Astrocyte of the spinal cord (primary cell): ENCODE data around the gene LRR1.
"Not testable (repeated sequence)": the region's sequence is repeated elsewhere in the genome, so short reads cannot be mapped to it uniquely, and the experiment has no call there.

ENCODE experiments used
- DNase-seq: peaks from one replicate; pipeline ENCODE4 v3.0.0; 2011; ENCODE audit warnings: low read depth, low spot score
- H3K4me3 ChIP-seq: 2 replicates; pipeline ENCODE4 v1.5.1; 2011; ENCODE audit warnings: low read depth, mild to moderate bottlenecking, low read length, moderate library complexity
- in situ Hi-C: cut with HindIII; loops from 2 replicates; pipeline ENCODE4 v1.10.0; 2017; ENCODE audit warnings: low sequenced_read_pairs
- TF ChIP-seq, protein P1 (sequence below): IDR thresholded peaks from 2 replicates; pipeline ENCODE4 v1.5.1; 2012; ENCODE audit warnings: low read depth, mild to moderate bottlenecking, low read length, inconsistent platforms

Gene LRR1

DNA sequence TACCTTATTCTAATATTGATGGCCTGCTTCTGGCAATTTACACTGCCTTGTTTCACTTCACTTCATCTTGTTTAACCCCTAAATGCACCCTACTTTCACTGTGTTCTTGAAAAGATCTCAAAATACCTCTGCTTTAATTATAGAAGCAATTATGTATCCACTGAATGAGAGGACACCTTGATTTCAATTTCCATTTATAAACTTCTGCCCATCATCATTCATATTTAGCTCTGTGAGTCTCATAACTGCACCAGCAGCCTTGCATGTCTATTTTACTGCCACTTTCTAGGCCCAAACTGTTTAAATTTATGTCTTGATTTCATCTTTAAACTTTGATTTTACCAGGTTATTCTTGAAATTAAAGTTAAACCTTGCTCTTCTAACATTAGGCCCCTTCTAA is 43.4 kb downstream of the LRR1 start:
- TF ChIP-seq, protein P1, sequence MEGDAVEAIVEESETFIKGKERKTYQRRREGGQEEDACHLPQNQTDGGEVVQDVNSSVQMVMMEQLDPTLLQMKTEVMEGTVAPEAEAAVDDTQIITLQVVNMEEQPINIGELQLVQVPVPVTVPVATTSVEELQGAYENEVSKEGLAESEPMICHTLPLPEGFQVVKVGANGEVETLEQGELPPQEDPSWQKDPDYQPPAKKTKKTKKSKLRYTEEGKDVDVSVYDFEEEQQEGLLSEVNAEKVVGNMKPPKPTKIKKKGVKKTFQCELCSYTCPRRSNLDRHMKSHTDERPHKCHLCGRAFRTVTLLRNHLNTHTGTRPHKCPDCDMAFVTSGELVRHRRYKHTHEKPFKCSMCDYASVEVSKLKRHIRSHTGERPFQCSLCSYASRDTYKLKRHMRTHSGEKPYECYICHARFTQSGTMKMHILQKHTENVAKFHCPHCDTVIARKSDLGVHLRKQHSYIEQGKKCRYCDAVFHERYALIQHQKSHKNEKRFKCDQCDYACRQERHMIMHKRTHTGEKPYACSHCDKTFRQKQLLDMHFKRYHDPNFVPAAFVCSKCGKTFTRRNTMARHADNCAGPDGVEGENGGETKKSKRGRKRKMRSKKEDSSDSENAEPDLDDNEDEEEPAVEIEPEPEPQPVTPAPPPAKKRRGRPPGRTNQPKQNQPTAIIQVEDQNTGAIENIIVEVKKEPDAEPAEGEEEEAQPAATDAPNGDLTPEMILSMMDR = no peak
- in situ Hi-C loops = no loop called here
- DNase-seq = no peak
- H3K4me3 ChIP-seq = no peak overlapping the region

DNA sequence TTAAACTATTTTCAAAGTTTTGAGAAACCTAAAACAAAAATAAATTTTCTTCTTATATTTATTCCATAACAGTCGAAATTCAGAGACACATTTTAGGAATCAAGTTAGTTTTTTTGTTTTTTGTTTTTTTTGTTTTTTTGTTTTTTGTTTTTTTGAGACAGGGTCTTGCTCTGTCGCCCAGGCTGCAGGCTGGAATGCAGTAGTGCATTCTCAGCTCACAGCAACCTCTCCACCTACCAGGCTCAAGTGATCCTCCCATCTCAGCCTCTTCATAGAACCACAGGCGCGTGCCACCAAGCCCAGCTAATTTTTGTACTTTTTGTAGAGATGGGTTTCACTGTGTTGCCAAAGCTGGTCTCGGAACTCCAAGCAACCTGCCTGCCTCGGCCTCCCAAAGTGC is 54.8 kb downstream of the LRR1 start:
- in situ Hi-C loops = no loop called here
- no peak for DNase-seq
- H3K4me3 ChIP-seq = no peak overlapping the region
- TF ChIP-seq, protein P1 = no peak

DNA sequence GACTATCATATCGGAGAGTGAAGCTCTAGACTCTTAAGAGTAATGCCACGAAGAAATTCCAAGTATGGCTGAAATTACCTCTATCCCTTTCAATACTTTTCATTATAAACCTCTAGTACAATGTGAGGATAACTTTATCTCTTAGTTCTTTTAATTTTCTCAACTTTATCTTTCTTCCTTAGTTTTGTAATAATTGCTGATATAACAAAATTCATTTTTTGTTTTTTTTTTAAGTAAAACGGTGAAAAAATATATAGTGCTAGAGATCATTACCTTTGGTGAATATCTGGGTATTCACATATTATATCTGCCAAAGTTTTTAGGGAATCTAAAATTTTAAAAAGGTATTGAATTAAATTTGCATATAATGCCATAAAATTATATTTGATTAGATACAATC is 55.8 kb downstream of the LRR1 start:
- TF ChIP-seq, protein P1 = no peak
- in situ Hi-C loops = no loop called here

DNA sequence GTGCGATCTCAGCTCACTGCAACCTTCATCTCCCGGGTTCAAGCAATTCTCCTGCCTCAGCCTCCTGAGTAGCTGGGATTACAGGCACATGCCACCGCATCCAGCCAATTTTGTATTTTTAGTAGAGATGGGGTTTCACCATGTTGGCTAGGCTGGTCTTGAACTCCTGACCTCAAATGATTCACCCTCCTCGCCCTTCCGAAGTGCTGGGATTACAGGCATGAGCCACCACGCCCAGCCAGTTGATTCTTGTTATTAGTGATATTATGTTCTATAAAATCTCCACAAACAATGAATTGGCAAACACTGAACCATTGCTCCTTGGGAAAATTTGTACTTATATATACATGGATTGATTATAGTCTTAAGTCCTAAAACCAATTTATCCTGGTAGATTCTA is 58.8 kb downstream of the LRR1 start:
- DNase-seq, in situ Hi-C loops, H3K4me3 ChIP-seq: not testable (repeated sequence)

More for the DNA sequence above, 55.8 kb downstream of the LRR1 start:
- H3K4me3 ChIP-seq = no peak overlapping the region
- DNase-seq = no peak

DNA sequence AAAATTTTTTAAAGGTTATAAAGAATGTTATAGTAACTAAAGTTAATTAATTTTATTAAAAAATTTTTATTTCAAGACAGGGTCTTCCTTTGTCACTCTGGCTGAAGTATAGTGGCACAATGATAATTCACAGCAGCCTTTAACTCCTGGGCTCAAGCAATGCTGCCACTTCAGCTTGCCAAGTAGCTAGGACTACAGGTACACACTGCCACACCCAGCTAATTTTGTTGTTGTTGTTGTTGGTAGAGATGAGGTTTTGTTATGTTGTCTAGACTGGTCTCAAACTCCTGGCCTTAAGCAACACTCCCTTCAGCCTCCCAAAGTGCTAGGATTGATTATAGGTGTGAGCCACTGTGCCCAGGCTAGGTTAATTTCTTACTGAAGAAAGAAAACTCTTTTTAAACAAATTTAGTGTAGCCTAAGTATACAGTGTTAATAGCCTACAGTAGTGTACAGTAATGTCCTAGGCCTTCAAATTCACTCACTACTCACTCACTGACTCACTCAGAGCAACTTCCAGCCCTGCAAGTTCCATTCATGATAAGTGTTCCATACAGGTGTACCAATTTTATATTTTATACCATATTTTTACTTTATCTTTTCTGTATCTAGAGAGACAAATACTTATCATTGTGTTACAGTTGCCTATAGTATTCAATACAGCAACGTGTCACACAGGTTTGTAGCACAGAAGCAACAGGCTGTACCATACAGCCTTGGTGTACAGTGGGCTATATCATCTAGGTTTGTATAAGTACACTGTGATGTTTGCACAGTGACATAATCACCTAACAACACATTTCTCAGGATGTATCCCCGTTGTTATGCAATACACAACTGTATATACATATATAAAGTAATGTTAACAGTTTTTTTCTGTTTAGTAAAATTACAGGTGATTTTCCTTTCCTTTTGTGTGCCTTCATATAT is 61.1 kb downstream of the LRR1 start:
- DNase-seq = no peak
- H3K4me3 ChIP-seq = no peak overlapping the region
- in situ Hi-C loops = no loop called here
- TF ChIP-seq, protein P1 = no peak
